ENCODE results near the gene ANO5. TPM values are rescaled to one million over a fixed set of nuclear protein-coding genes. Genes with fewer than 3 reads are reported as not detected.

The ANO5 gene
- 0.11 TPM for polyA plus RNA-seq (2013, experiment 1 of 2)
- 0.12 TPM for polyA plus RNA-seq (2013, experiment 2 of 2)

DNA sequence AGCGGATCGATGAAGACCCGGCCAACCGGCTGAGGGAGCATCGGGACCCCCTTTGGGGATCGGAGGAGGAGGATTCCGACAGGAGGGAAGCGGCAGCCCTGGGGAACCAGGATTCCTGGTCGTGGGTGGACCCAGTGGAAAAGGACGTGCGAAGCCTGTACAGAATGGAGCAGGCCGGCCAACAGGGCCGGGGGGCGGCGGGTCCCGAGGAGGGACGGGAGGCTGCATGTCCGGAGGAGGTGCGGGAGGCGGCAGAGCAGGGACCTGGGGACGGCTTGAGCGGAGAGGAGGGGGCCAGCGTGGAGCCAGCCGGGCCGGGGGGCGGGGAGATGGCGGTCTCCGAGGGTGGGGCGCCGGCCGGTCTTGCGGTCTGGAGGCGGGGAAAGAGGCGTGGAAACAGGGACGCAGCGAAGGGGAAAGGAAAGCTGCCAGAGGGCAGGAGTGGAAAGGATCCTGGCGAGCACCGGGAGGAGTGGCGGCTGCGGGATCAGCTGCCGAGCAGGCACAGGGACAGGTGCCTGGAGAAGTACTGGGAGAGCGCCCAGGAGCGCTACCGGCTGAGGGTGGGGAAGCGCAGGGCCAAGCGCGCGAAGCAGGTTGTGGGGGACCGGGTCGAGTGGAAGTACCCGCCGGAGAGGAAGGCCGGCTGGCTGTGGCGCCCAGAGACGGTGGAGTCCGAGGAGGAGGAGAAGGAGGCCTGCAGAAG lies at the start of gene ANO5:
Gene ANO5 (plus strand): TSS at position 444 of the 706 bp plus-strand sequence. CDS start 408 bp downstream, outside the sequence.
- Histone ChIP-seq H2AK5ac (ENCODE audit: low read length, severe bottlenecking) (no peak within 1 kb of the TSS), H4K91ac (ENCODE audit: low read length) (no peak within 1 kb of the TSS), H3K23ac (ENCODE audit: low read length in 2 of 2) (peak within 1 kb of the TSS in 1 of 2 experiments; percentile 46), H3K4me3 (ENCODE audit: insufficient read depth in 1 of 2, low read depth in 1 of 2, low read length in 2 of 2) (peak within 1 kb of the TSS; percentile 50 to 71), H2BK5ac (ENCODE audit: low read depth, low read length, poor library complexity, severe bottlenecking) (no peak within 1 kb of the TSS), H2AFZ (ENCODE audit: low read depth, low read length) (peak within 1 kb of the TSS; percentile 75), H3K27ac (ENCODE audit: low read length, poor library complexity, severe bottlenecking) (no peak within 1 kb of the TSS), H3K9ac (ENCODE audit: low read length) (no peak within 1 kb of the TSS), H3K18ac (ENCODE audit: low read depth in 1 of 2, low read length in 2 of 2) (no peak within 1 kb of the TSS), H3K14ac (ENCODE audit: low read length in 2 of 2) (peak within 1 kb of the TSS in 1 of 2 experiments; percentile 62), H4K8ac (ENCODE audit: low read length) (peak within 1 kb of the TSS; percentile 36), H2BK12ac (ENCODE audit: low read length in 2 of 2) (no peak within 1 kb of the TSS), H3K79me1 (replicated peaks; ENCODE audit: low read length, poor library complexity, severe bottlenecking) (no peaks in the 10 kb centered on the region), H2BK15ac (ENCODE audit: low read depth, poor library complexity, severe bottlenecking) (no peak within 1 kb of the TSS), H2BK120ac (ENCODE audit: low read depth, low read length) (peak within 1 kb of the TSS; percentile 61), H3K4me2 (ENCODE audit: low read length, poor library complexity, severe bottlenecking) (peak within 1 kb of the TSS; percentile 64), H3K36me3 (ENCODE audit: control insufficient read depth in 1 of 2, insufficient read depth in 2 of 2, low read depth in 1 of 2, low read length in 2 of 2) (no peaks in the 10 kb centered on the region), H3K9me3 (ENCODE audit: control insufficient read depth, low read length) (no peaks in the 10 kb centered on the region), H3K4ac (ENCODE audit: low read depth in 1 of 2, low read length in 2 of 2) (no peak within 1 kb of the TSS), H3K27me3 (ENCODE audit: control insufficient read depth in 1 of 2, insufficient read depth in 1 of 2, low read length in 2 of 2) (peaks cover 24 to 35% of the 10 kb centered on the region in 2 experiments), H3K4me1 (ENCODE audit: control insufficient read depth, insufficient read depth, low read depth, low read length) (peaks cover 15% of the 10 kb centered on the region)
- DNase-seq: no peak
- whole genome bisulfite sequencing: under 1% methylated on average over 56 of the region's 56 CpGs

GRCh38 chr11:22151649-22152197 lies 41.2 kb upstream of the ANO5 start:
- H3K14ac ChIP-seq (ENCODE audit: low read length in 2 of 2): no peak overlapping the region
- no peak overlapping the region for H3K27ac ChIP-seq (ENCODE audit: low read length, poor library complexity, severe bottlenecking)
- no peak overlapping the region for H2BK15ac ChIP-seq (ENCODE audit: low read depth, poor library complexity, severe bottlenecking)
- no peak overlapping the region for H3K18ac ChIP-seq (ENCODE audit: low read depth in 1 of 2, low read length in 2 of 2)
- WGBS: no CpG with 5 or more reads among the region's 4 CpGs
- H3K4me1 ChIP-seq (ENCODE audit: control insufficient read depth, insufficient read depth, low read depth, low read length): no peaks in the 10 kb centered on the region
- H3K23ac ChIP-seq (ENCODE audit: low read length in 2 of 2): no peak overlapping the region
- H3K79me1 ChIP-seq (replicated peaks; ENCODE audit: low read length, poor library complexity, severe bottlenecking): no peaks in the 10 kb centered on the region
- no peaks in the 10 kb centered on the region for H3K27me3 ChIP-seq (ENCODE audit: control insufficient read depth in 1 of 2, insufficient read depth in 1 of 2, low read length in 2 of 2)
- H4K91ac ChIP-seq (ENCODE audit: low read length): no peak overlapping the region
- no peak overlapping the region for H4K8ac ChIP-seq (ENCODE audit: low read length)
- H3K36me3 ChIP-seq (ENCODE audit: control insufficient read depth in 1 of 2, insufficient read depth in 2 of 2, low read depth in 1 of 2, low read length in 2 of 2): no peaks in the 10 kb centered on the region
- H2AK5ac ChIP-seq (ENCODE audit: low read length, severe bottlenecking): no peak overlapping the region
- no peak overlapping the region for H2BK120ac ChIP-seq (ENCODE audit: low read depth, low read length)
- H3K4me2 ChIP-seq (ENCODE audit: low read length, poor library complexity, severe bottlenecking): no peak overlapping the region
- H3K9me3 ChIP-seq (ENCODE audit: control insufficient read depth, low read length): no peaks in the 10 kb centered on the region
- no peak overlapping the region for H2BK5ac ChIP-seq (ENCODE audit: low read depth, low read length, poor library complexity, severe bottlenecking)
- no peak overlapping the region for H3K4me3 ChIP-seq (ENCODE audit: insufficient read depth in 1 of 2, low read depth in 1 of 2, low read length in 2 of 2)
- no peak for DNase-seq
- no peak overlapping the region for H2AFZ ChIP-seq (ENCODE audit: low read depth, low read length)
- no peak overlapping the region for H3K4ac ChIP-seq (ENCODE audit: low read depth in 1 of 2, low read length in 2 of 2)
- H3K9ac ChIP-seq (ENCODE audit: low read length): no peak overlapping the region
- H2BK12ac ChIP-seq (ENCODE audit: low read length in 2 of 2): no peak overlapping the region

DNA sequence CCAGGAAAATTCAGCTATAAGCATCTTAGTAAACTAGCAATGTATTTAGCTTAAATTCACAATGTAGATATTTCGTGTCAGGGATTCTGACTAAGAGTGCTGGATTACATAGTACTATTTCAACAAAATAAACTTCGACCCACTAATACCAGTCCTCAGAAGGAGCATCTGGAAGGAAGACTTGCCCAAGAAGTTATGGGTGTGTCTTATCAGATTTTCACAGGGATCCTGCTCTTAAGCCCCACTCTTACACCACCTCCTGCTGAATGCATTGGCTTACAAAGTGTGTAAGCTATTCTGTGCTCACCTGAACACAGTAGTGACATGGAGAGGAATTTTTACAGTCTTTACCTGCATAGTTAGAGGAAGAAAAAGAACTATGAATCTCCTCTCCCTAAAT lies 35.4 kb upstream of the ANO5 start:
- no peak overlapping the region for H2BK12ac ChIP-seq (ENCODE audit: low read length in 2 of 2)
- no peak overlapping the region for H2AK5ac ChIP-seq (ENCODE audit: low read length, severe bottlenecking)
- no peaks in the 10 kb centered on the region for H3K36me3 ChIP-seq (ENCODE audit: control insufficient read depth in 1 of 2, insufficient read depth in 2 of 2, low read depth in 1 of 2, low read length in 2 of 2)
- no peak overlapping the region for H2BK5ac ChIP-seq (ENCODE audit: low read depth, low read length, poor library complexity, severe bottlenecking)
- no peak overlapping the region for H3K4me2 ChIP-seq (ENCODE audit: low read length, poor library complexity, severe bottlenecking)
- H3K9me3 ChIP-seq (ENCODE audit: control insufficient read depth, low read length): no peaks in the 10 kb centered on the region
- no peak overlapping the region for H3K18ac ChIP-seq (ENCODE audit: low read depth in 1 of 2, low read length in 2 of 2)
- no peak overlapping the region for H3K14ac ChIP-seq (ENCODE audit: low read length in 2 of 2)
- H4K8ac ChIP-seq (ENCODE audit: low read length): no peak overlapping the region
- no peak overlapping the region for H2BK120ac ChIP-seq (ENCODE audit: low read depth, low read length)
- H3K4me3 ChIP-seq (ENCODE audit: insufficient read depth in 1 of 2, low read depth in 1 of 2, low read length in 2 of 2): no peak overlapping the region
- no peak overlapping the region for H2BK15ac ChIP-seq (ENCODE audit: low read depth, poor library complexity, severe bottlenecking)
- H3K27me3 ChIP-seq (ENCODE audit: control insufficient read depth in 1 of 2, insufficient read depth in 1 of 2, low read length in 2 of 2): peaks cover 0 to 10% of the 10 kb centered on the region in 2 experiments
- no peak overlapping the region for H3K9ac ChIP-seq (ENCODE audit: low read length)
- no peak overlapping the region for H4K91ac ChIP-seq (ENCODE audit: low read length)
- H2AFZ ChIP-seq (ENCODE audit: low read depth, low read length): no peak overlapping the region
- H3K79me1 ChIP-seq (replicated peaks; ENCODE audit: low read length, poor library complexity, severe bottlenecking): no peaks in the 10 kb centered on the region
- no peak for DNase-seq
- no peak overlapping the region for H3K27ac ChIP-seq (ENCODE audit: low read length, poor library complexity, severe bottlenecking)
- no peak overlapping the region for H3K4ac ChIP-seq (ENCODE audit: low read depth in 1 of 2, low read length in 2 of 2)
- no peak overlapping the region for H3K23ac ChIP-seq (ENCODE audit: low read length in 2 of 2)
- H3K4me1 ChIP-seq (ENCODE audit: control insufficient read depth, insufficient read depth, low read depth, low read length): no peaks in the 10 kb centered on the region
- 80% methylated on average over 1 of the region's 2 CpGs for WGBS

GRCh38 chr11:22161489-22161888 lies 31.4 kb upstream of the ANO5 start:
- 88% methylated on average over 1 of the region's 1 CpG for WGBS

More at GRCh38 chr11:22161489-22161888, 31.4 kb upstream of the ANO5 start:
- H3K4ac ChIP-seq (ENCODE audit: low read depth in 1 of 2, low read length in 2 of 2): no peak overlapping the region
- H3K9ac ChIP-seq (ENCODE audit: low read length): no peak overlapping the region
- no peak overlapping the region for H4K8ac ChIP-seq (ENCODE audit: low read length)
- no peak overlapping the region for H2BK120ac ChIP-seq (ENCODE audit: low read depth, low read length)
- H3K18ac ChIP-seq (ENCODE audit: low read depth in 1 of 2, low read length in 2 of 2): no peak overlapping the region
- H3K4me1 ChIP-seq (ENCODE audit: control insufficient read depth, insufficient read depth, low read depth, low read length): no peaks in the 10 kb centered on the region
- H3K14ac ChIP-seq (ENCODE audit: low read length in 2 of 2): no peak overlapping the region
- no peak overlapping the region for H2BK15ac ChIP-seq (ENCODE audit: low read depth, poor library complexity, severe bottlenecking)
- no peak overlapping the region for H3K27ac ChIP-seq (ENCODE audit: low read length, poor library complexity, severe bottlenecking)
- H2BK5ac ChIP-seq (ENCODE audit: low read depth, low read length, poor library complexity, severe bottlenecking): no peak overlapping the region
- H2AK5ac ChIP-seq (ENCODE audit: low read length, severe bottlenecking): no peak overlapping the region
- no peak overlapping the region for H3K4me2 ChIP-seq (ENCODE audit: low read length, poor library complexity, severe bottlenecking)
- H3K27me3 ChIP-seq (ENCODE audit: control insufficient read depth in 1 of 2, insufficient read depth in 1 of 2, low read length in 2 of 2): peaks cover 0 to 10% of the 10 kb centered on the region in 2 experiments
- no peak overlapping the region for H2AFZ ChIP-seq (ENCODE audit: low read depth, low read length)
- H3K36me3 ChIP-seq (ENCODE audit: control insufficient read depth in 1 of 2, insufficient read depth in 2 of 2, low read depth in 1 of 2, low read length in 2 of 2): no peaks in the 10 kb centered on the region
- no peak overlapping the region for H3K23ac ChIP-seq (ENCODE audit: low read length in 2 of 2)
- no peak overlapping the region for H3K4me3 ChIP-seq (ENCODE audit: insufficient read depth in 1 of 2, low read depth in 1 of 2, low read length in 2 of 2)
- H3K9me3 ChIP-seq (ENCODE audit: control insufficient read depth, low read length): no peaks in the 10 kb centered on the region
- H4K91ac ChIP-seq (ENCODE audit: low read length): no peak overlapping the region
- no peak for DNase-seq
- H3K79me1 ChIP-seq (replicated peaks; ENCODE audit: low read length, poor library complexity, severe bottlenecking): no peaks in the 10 kb centered on the region
- no peak overlapping the region for H2BK12ac ChIP-seq (ENCODE audit: low read length in 2 of 2)
